ENCODE data around the gene CLEC2A.
"Not testable (repeated sequence)": the region's sequence is repeated elsewhere in the genome, so short reads cannot be mapped to it uniquely, and the experiment has no call there.

Gene CLEC2A

DNA sequence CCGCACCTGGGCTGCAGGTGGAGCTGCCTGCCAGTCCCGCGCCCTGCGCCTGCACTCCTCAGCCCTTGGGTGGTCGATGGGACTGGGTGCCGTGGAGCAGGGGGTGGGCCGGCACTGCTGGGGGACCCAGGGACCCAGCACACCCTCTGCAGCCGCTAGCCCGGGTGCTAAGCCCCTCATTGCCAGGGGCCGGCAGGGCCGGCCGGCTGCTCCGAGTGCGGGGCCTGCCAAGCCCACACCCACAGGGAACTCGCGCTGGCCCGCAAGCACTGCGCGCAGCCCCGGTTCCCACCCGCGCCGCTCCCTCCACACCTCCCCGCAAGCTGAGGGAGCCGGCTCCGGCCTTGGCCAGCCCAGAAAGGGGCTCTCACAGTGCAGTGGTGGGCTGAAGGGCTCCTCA lies 56.0 kb downstream of the CLEC2A start:
- not testable (repeated sequence) for DNase-seq

DNA sequence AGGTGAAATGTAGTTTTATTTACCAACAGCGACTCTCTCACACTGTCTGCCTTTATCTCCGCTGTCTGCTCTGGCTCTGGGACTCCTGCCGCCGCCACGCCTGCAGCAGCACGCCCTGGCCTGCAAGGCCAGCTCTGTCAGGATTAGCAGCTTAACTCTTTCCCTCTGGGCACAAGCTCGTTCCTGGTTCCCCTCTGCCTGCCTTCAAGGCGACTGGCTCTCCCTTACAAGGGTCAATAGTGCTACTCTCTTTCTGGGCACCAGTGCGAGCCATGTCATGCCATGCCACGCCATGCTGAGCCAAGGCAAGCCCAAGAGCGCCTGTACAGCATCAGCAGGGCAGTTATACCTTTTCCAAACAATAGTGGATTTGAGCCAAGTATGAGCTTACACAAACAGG lies 59.4 kb downstream of the CLEC2A start:
- no peak for DNase-seq

DNA sequence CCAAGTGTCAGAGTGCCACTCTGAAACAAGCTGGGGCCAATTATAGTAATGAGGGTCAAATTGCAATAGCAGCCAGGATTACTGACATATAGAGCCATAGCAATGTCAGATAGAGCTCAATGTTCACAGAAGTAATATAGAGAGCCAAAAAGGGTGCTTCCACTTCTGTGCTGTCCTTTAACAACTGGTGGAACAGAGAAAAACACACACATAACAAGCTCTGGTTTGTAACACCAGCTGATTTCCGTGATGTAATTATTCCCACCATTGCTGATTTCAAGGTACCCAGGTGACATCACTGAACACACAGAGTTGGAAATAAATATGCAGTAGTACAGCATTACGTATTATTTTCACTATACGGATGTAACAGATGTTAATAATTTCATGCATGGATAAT lies 60.0 kb downstream of the CLEC2A start:
- DNase-seq = no peak

DNA sequence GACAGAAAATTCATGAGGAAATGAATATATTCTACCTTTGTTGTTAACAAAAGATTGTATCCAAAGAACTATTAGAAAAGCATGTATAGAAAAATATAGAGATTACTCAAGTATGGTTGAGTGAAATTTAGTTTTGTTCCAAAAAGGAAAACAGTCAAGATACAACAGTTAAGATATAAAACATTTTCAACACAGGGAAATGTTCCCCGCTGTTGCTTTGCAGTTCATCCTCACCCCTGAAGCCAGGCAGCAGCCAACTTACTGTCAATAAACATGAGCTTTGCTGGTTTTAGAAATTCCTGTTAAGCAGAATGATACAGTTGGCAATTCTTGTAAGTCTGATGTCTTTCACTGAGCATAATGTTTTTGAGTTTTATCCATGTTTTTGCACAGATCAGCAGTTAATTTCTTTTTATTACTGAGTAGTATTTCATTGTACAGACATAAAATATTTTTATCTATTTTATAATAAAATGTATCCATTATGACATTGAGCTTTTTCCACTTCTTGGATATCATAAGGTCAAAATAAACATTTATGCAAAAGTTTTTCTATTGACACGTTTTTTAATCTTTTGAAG lies 61.8 kb downstream of the CLEC2A start:
- peak; percentile 35 for DNase-seq

DNA sequence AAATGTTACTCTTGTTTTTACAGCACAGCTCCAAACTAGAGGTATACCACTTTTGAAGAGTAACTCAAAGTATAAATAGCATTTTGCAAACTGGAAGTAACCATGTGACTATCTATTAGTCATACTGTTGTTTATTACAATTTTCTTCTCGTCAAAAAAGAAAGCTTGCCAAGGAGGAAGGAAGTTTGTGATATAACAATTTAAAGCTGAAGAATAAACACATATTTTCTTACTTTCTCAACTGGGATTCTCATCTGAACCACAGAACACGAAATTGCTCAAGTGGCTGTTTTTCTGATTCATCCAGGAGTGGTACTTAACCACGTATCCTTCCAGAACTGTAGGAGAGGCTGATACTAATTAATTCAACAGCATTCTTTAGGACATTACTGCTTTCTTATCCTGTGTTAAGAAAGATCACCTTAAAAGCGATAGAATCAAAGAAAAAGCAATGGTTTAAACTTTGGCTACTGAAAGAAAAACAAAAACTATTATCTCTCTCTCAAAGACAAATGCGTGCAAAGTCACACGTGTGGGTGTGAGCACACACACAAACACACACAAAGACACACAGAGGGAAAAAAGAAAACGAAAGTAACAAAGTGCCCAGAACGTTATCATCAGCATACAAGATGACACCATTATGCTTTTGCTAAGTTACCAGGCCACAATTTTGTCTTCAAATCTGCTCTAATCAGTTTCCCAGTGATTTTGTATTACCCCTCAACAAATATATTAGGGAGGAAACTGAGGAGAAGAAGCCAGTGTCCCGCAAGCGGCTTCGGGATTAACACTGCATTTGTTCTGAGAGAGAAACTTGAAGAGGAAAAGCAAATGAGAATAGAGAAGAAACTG lies 62.6 kb downstream of the CLEC2A start, which contains the start of gene CLEC2B:
TSS of gene CLEC2B (minus strand) at position 48 of the 855 bp plus-strand sequence.
- DNase-seq = peak; percentile 97

DNA sequence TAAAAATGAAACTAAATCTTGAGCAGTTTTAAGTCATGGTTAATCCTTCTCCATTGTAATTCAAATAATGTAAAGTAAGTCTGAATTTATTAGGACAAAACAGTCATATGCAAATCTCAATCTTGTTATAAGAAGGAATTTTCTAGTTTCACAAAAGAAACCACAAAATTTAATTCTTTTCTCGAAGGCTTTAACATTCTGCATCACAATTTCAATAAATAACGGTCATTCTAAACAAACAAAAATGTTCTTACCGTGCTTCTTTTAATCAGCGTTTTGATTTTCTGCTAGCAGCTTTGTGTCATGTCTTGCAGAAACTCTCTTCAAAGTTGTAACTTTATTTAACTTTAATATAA lies 63.2 kb downstream of the CLEC2A start:
- no peak for DNase-seq

DNA sequence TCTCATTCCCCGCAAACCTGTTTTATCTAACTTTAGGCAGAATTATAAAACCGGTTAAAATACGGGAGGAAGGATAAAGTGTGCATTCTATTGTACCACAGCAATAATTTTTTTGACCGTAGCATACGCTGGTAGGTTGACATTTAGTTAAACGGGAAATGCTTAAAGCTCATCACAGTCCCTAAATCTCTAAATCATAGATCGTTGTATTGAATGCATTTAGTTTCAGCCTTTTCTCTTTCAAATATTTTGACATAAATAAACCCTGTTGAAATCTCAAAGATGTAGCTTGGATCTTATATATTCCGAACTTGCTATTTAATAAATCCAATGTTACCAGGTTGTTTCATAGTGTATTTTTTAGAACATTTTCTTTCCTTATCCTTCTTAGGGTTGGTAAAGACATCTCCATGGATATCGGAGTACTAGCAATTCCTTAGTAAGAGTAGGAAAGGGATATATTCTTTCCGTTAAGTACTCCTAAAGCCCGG lies 63.8 kb downstream of the CLEC2A start:
- peak; percentile 30 for DNase-seq

DNA sequence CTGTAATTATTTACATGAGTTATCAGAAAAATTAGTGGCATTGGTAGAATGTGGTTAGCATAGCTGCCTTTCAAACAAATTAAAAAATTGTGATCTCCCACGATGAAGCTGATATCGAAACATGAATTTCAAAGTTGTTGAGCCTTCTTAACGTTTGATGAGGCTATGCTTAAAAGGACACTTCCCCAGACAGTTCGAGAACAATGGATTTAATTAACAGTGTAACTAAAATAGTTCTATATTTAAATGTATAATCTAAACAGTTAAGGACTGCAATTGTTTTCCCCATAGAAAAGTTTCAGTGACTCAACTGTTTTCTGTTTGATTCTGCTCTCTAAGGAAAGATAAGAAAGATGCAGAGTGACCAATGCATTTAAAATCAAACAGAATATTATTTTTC lies 64.6 kb downstream of the CLEC2A start:
- DNase-seq = peak; percentile 22

DNA sequence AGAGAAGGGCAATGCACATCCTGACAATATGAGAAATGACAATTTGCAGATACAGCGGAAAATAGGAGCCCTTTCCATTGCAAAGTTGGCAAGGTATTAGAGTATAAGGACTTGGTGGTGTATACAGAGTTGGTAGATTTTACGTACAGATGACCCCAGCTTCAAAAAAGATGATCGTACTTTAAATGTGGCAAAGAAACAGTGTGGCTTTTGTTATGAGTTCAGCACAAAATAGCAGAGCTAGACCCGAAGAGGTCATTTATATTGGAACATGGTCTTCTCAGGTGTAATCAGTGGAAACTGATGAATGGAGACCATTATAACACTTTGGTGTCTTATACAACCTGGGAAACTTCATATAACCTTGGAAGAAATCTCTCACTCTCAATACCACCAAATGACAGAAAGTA lies 65.3 kb downstream of the CLEC2A start:
- DNase-seq = no peak

DNA sequence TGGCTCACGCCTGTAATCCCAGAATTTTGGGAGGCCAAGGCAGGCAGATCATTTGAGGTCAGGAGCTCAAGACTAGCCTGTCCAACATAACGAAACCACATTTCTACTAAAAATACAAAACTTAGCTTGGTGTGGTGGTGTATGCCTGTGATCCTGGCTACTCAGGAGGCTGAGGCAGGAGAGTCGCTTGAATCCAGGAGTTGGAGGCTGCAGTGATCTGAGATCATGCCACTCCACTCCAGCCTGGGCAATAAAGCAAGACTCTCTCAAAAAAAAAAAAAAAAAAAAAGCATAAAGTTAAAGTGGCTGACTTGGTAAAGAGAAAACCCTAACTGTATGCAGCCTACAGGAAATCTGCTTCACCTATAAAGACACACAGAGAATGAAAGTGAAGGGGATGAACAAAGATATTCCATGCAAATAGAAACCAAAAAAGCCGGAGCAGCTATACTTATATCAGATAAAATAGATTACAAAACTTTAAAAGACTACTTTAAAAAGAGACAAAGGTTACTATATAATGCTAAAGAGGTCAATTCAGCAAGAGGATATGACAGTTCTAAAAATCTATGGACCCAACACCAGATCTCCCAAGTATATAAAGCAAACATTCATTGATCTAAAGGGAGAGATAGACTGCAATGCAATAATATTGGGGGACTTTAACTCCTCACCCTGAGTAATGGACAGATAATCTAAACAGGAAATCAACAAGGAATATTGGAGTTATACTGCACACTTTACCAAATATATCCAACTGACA lies 67.1 kb downstream of the CLEC2A start:
- no peak for DNase-seq

All from HCEC 1CT (cell line).